ENCODE measurements around the gene ISG20L2. TPM values are rescaled to one million over a fixed set of nuclear protein-coding genes. Genes with fewer than 3 reads are reported as not detected.
A peak's percentile ranks its signal among the peaks of the same experiment; 100 is the strongest.

ISG20L2 gene
- total RNA-seq, 2 donors from 2014 or later: 19.4 to 34.4 TPM

DNA sequence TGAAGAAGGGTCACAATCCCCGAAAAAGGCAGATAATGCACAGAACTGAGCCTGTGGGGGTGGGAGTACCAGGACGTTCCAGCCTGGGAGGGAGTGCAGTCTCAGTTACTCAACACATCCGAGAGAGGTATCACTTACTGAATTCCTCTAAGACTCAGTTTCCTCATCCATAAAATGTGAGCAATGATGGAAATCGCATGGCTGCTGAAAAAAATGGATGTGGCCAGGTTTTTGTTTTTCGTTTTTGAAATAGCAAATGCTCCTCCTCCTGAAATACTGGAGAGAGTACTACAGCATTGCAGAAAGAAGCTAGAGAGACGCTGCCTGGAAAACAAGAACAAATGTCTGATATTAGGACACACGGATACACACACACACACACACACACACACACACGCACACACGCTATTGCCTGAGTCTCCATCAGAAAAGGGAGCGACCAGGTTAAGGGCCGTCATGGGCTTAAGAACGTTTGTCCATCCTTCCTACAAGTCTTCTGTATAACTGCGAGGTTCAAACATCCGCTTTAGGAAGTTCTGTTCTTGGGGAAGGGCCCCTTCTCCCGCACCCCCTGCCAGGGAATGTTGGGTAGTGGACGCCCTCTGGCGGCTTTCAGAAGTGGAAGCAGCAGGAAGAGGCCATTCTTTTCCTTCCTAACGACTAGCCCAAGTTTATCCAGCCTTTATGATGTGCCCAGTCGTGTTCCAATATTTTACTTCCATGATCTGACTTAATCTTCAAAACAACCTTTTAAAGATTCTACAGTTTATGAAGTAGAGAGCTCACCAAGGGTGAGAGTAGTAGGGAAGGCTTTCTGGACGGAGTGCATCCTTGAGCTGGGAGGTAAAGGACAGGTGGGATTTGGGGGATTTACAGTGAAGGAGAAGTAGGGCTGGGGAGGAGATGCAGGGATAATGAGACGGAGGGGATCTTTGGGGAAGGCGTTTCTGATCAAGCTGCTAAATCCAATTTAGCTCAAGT lies 50.7 kb downstream of the ISG20L2 start:
- Histone ChIP-seq H3K27ac (peak overlapping the region; percentile 60 to 74), H3K4me3 (peak overlapping the region; percentile 27 to 33), H3K36me3 (no peaks in the 10 kb centered on the region), H3K27me3 (replicated peaks; ENCODE audit: insufficient read depth) (peaks cover 5% of the 10 kb centered on the region), H3K4me1 (replicated peaks) (peaks cover 4% of the 10 kb centered on the region), H3K9me3 (no peaks in the 10 kb centered on the region)
- no peak for DNase-seq (ENCODE audit: low spot score)
- intact Hi-C loops (cut with DNase I): loop anchor here (1.0 kb wide), 1 partner anchor 18 kb away; no protein-coding TSS in a partner anchor
- TF ChIP-seq POLR2A (IDR thresholded peaks at IDR 0.05) (no peak), POLR2AphosphoS5 (IDR thresholded peaks at IDR 0.05) (peak; percentile 33)
- TF ChIP-seq, protein P1, sequence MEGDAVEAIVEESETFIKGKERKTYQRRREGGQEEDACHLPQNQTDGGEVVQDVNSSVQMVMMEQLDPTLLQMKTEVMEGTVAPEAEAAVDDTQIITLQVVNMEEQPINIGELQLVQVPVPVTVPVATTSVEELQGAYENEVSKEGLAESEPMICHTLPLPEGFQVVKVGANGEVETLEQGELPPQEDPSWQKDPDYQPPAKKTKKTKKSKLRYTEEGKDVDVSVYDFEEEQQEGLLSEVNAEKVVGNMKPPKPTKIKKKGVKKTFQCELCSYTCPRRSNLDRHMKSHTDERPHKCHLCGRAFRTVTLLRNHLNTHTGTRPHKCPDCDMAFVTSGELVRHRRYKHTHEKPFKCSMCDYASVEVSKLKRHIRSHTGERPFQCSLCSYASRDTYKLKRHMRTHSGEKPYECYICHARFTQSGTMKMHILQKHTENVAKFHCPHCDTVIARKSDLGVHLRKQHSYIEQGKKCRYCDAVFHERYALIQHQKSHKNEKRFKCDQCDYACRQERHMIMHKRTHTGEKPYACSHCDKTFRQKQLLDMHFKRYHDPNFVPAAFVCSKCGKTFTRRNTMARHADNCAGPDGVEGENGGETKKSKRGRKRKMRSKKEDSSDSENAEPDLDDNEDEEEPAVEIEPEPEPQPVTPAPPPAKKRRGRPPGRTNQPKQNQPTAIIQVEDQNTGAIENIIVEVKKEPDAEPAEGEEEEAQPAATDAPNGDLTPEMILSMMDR (IDR thresholded peaks at IDR 0.05): peak; percentile 22 to 84 (median 74)
- 3% methylated on average over 22 of the region's 22 CpGs for WGBS

DNA sequence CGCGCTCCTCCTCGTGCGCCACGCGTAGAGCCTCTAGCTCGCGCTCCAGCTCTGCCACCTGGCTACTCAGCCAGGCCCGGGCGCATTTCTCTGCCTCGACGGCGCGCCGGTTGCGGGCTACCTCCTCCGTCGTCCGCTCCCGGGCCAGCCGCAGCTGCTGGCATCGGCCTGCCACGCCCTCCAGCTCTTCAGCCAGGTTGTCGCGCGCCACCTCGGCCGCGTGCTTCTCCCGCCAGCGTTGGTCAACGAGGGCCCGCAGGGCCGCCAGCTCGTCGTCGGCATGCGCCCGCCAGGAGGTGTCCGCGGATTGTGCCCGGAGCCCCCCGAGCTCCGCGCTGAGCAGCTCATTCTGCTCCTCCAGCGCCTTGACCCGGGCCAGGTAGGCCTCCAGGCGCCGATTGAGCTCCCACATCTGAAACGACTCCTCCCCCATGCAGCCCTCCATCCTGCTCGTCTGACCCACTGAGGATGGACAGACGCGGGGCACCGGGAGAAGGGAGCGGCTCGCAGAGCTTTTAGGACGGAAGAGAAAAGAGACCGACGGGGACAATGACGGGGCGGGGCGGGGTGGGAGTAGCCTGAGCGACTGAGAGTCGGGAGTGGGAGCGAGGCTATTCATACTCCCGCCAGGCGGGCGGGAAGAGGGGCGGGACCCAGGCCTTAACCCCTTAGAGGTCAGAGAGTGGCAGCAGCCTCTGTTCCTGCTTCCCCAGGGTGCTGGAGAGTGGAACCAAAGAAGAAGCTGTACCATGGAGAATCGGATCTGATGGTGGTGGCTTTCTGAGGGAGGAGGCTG lies 51.5 kb downstream of the ISG20L2 start, which contains the start of gene NES:
NES (minus strand) TSS at position 588 of the 796 bp plus-strand sequence; CDS start at position 445, 143 bp downstream.
- H3K9me3 ChIP-seq: no peaks in the 10 kb centered on the region
- intact Hi-C loops (cut with DNase I): no loop called here
- H3K27ac ChIP-seq: peak within 1 kb of the TSS; percentile 60 to 74
- H3K27me3 ChIP-seq (replicated peaks; ENCODE audit: insufficient read depth): peaks cover 5% of the 10 kb centered on the region
- 1% methylated on average over 66 of the region's 70 CpGs for WGBS
- peak within 1 kb of the TSS; percentile 27 to 33 for H3K4me3 ChIP-seq
- no peaks in the 10 kb centered on the region for H3K36me3 ChIP-seq
- peak; percentile 27 for TF ChIP-seq POLR2AphosphoS5 (IDR thresholded peaks at IDR 0.05)
- no peak for TF ChIP-seq POLR2A (IDR thresholded peaks at IDR 0.05)
- TF ChIP-seq, protein P1 (IDR thresholded peaks at IDR 0.05): no peak
- peaks cover 4% of the 10 kb centered on the region for H3K4me1 ChIP-seq (replicated peaks)
- DNase-seq (ENCODE audit: low spot score): no peak

DNA sequence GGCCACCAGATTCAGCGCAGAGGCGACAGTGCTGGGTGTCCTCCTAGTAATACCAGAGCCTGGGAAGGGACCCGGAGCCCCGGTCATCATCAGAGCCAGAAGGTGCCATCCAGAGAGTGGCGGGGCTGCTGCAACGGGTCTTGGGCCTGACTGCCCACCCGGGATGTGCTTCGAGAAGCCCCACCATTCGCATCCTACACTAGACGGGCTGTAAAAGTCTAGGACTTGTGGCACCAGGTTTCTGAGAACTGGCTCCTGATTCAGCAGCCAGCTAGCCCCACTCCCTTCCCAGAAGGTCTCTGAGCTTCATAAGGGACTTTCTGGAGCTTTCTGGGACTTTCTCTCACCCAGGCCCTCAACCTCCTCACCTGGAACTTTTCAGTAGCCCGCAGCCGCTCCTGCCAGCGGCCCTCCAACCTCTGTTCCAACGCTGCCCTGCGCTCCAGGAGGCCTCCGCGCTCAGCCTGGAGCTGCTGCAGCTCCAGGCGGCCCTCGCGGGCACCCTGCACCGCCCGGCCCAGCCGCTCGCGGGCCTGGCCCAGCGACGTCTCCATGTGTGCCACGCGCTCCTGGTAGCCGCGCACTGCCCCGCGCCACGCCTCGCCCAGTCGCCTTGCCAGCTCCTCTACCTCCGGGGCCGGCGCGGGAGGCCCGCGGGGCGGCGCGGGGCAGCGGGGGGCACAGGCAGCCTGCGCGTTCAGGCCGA lies 52.3 kb downstream of the ISG20L2 start:
- WGBS: 16% methylated on average over 42 of the region's 49 CpGs
- no peaks in the 10 kb centered on the region for H3K9me3 ChIP-seq
- no peaks in the 10 kb centered on the region for H3K36me3 ChIP-seq
- TF ChIP-seq, protein P1 (IDR thresholded peaks at IDR 0.05): no peak
- no peak for TF ChIP-seq POLR2A (IDR thresholded peaks at IDR 0.05)
- no peak for TF ChIP-seq POLR2AphosphoS5 (IDR thresholded peaks at IDR 0.05)
- DNase-seq (ENCODE audit: low spot score): no peak
- H3K4me1 ChIP-seq (replicated peaks): peaks cover 4% of the 10 kb centered on the region
- intact Hi-C loops (cut with DNase I): no loop called here
- H3K4me3 ChIP-seq: peak overlapping the region; percentile 27 to 33
- peaks cover 5% of the 10 kb centered on the region for H3K27me3 ChIP-seq (replicated peaks; ENCODE audit: insufficient read depth)
- H3K27ac ChIP-seq: peak overlapping the region; percentile 60 to 74

DNA sequence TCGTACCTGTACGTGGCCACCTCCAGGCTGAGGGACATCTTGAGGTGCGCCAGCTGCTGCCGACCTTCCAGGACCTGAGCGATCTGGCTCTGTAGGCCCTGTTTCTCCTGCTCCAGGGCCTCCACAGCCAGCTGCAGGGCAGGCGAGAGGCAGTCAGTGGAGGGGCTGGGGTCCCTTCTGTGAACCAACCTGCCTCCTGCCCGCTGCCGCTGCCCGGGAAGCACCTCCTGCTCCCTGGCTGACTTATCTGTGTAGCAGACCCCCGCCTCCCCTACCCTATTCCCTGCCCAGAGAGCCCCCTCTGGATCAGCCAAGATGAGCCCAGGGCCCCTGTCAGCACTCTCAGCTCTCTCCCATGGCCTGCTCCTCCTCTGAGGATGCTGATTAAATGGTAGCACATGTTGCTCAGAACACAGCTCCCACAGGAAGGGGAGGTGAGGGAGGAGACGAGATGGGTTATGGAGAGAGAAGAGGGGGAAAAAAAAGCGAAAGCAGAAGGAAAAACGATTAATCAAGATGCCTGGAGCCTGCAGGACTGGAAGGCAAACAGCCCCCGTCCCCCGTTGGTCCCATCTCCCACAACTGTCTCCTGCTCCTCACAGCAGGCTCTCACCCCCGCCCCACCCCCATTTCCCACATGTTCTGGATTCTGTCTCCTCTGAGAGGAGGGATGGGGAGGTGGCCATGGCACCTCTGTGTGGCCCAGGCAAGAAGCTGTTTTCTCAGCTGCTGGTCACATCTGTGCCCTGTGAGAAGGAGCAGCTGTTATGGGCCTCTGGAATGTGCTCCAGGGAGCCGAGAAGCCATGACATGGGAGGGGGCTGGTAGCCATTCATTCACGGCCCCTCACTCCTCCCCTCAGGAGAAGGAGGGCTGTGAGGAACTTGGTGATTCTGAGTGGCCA lies 53.1 kb downstream of the ISG20L2 start:
- Histone ChIP-seq H3K4me3 (peak overlapping the region; percentile 27 to 33), H3K36me3 (no peaks in the 10 kb centered on the region), H3K9me3 (no peaks in the 10 kb centered on the region), H3K27ac (peak overlapping the region; percentile 60 to 74), H3K4me1 (replicated peaks) (peaks cover 4% of the 10 kb centered on the region), H3K27me3 (replicated peaks; ENCODE audit: insufficient read depth) (peaks cover 5% of the 10 kb centered on the region)
- no peak for DNase-seq (ENCODE audit: low spot score)
- 59% methylated on average over 16 of the region's 18 CpGs for WGBS
- intact Hi-C loops (cut with DNase I): no loop called here
- TF ChIP-seq POLR2AphosphoS5 (IDR thresholded peaks at IDR 0.05) (no peak), POLR2A (IDR thresholded peaks at IDR 0.05) (no peak)
- TF ChIP-seq, protein P1 (IDR thresholded peaks at IDR 0.05): no peak

All from prostate gland (tissue), 2 donors.